ENCODE measurements around the gene FADS2.
A peak's percentile ranks its signal among the peaks of the same experiment; 100 is the strongest.

- no peak for TF ChIP-seq BCL6 (CRISPR knock-in tag; IDR thresholded peaks at IDR 0.05)
- no peak for TF ChIP-seq ZNF184 (CRISPR knock-in tag; IDR thresholded peaks at IDR 0.05)
- no peak for TF ChIP-seq ZNF644 (tag; IDR thresholded peaks at IDR 0.05; ENCODE audit: low read depth)
- no peak for TF ChIP-seq NR0B1 (IDR thresholded peaks at IDR 0.05; ENCODE audit: partially characterized antibody)
- TF ChIP-seq ZHX1 (conservative IDR thresholded peaks at IDR 0.05; ENCODE audit: low read length), result no peak
- no peak for TF ChIP-seq YY1 (IDR thresholded peaks at IDR 0.05; ENCODE audit: borderline replicate concordance in 1 of 3, control insufficient read depth in 1 of 3, extremely low read depth in 1 of 3, insufficient read depth in 3 of 3, insufficient read length in 1 of 3, insufficient replicate concordance in 2 of 3, low read depth in 1 of 3, low read length in 2 of 3)
- no peak for TF ChIP-seq ZNF57 (CRISPR knock-in tag; IDR thresholded peaks at IDR 0.05)
- TF ChIP-seq SP1 (CRISPR knock-in tag; IDR thresholded peaks at IDR 0.05), result peak; percentile 67
- TF ChIP-seq TAF7 (tag; IDR thresholded peaks at IDR 0.05), result no peak
- no peak for TF ChIP-seq IRF9 (tag; IDR thresholded peaks at IDR 0.05)
- peak; percentile 66 for TF ChIP-seq MAX (CRISPR knock-in tag; IDR thresholded peaks at IDR 0.05)
- TF ChIP-seq CHD1 (IDR thresholded peaks at IDR 0.05; ENCODE audit: low read length), result peak; percentile 87
- TF ChIP-seq FOXP1 (CRISPR knock-in tag; IDR thresholded peaks at IDR 0.05), result no peak
- TF ChIP-seq TFAM (CRISPR knock-in tag; conservative IDR thresholded peaks at IDR 0.05), result no peak
These were observed 62.6 kb downstream of the FADS2 start for GRCh38 chr11:61890529-61891330.
